GM20000 (cell line): ENCODE measurements around the gene MVB12B.

Experiments used
- DNase-seq: peaks from one replicate; pipeline ENCODE4 v3.0.0; 2012; ENCODE audit warnings: low spot score
- CTCF ChIP-seq: IDR thresholded peaks from 2 replicates; pipeline ENCODE4 v1.5.1; 2012; ENCODE audit warnings: mild to moderate bottlenecking, control low read depth; ENCODE audit errors: extremely low read depth, missing control alignments

Gene MVB12B

GRCh38 chr9:126304207-126304970 is 22.2 kb upstream of the MVB12B start:
- DNase-seq: no peak
- no peak for TF ChIP-seq CTCF

GRCh38 chr9:126304971-126305320 is 21.7 kb upstream of the MVB12B start:
- TF ChIP-seq CTCF: no peak
- DNase-seq: no peak

- no peak for DNase-seq
- TF ChIP-seq CTCF: no peak
These were observed 20.5 kb upstream of the MVB12B start for GRCh38 chr9:126306071-126306647.

- DNase-seq: no peak
- no peak for TF ChIP-seq CTCF
These were observed 19.1 kb upstream of the MVB12B start for GRCh38 chr9:126307322-126308061.

GRCh38 chr9:126309427-126310189 is 17.0 kb upstream of the MVB12B start:
- no peak for TF ChIP-seq CTCF
- no peak for DNase-seq

- no peak for DNase-seq
- no peak for TF ChIP-seq CTCF
These were observed 13.8 kb upstream of the MVB12B start for GRCh38 chr9:126312584-126313551.
